SK-N-SH treated with all-trans-retinoic acid at 6 μM for 48 hours (cell line): ENCODE measurements around the gene NDUFS3.

Experiments
- ATAC-seq: fragments of 200-7000 bp; cut with Tn5 transposase; 3 replicates; pipeline ENCODE4 v1.9.1; 2020; ENCODE audit warnings: mild to moderate bottlenecking, moderate library complexity
- ARNTL ChIP-seq: fragments of 450-650 bp; formaldehyde crosslinking; IDR thresholded peaks from 2 replicates; pipeline ENCODE4 v1.5.0; 2020; ENCODE audit warnings: low read depth, mild to moderate bottlenecking, moderate library complexity, borderline replicate concordance
- BACH2 ChIP-seq: fragments of 250-450 bp; sonication (Bioruptor Pico); IDR thresholded peaks from 2 replicates; pipeline ENCODE4 v1.9.0; 2021; ENCODE audit warnings: mild to moderate bottlenecking, borderline replicate concordance
- CSDC2 ChIP-seq: fragments of 250-450 bp; sonication (Bioruptor Pico); IDR thresholded peaks from 2 replicates; pipeline ENCODE4 v1.5.0; 2020; ENCODE audit warnings: mild to moderate bottlenecking, moderate library complexity
- ESRRG ChIP-seq: fragments of 250-450 bp; sonication (Bioruptor Pico); IDR thresholded peaks from 2 replicates; pipeline ENCODE4 v1.6.1; 2021; ENCODE audit warnings: mild to moderate bottlenecking
- GLIS3 ChIP-seq: fragments of 250-450 bp; sonication (Bioruptor Pico); IDR thresholded peaks from 2 replicates; pipeline ENCODE4 v1.5.0; 2020; ENCODE audit warnings: mild to moderate bottlenecking, moderate library complexity
- ISL1 ChIP-seq: fragments of 250-450 bp; sonication (Bioruptor Pico); IDR thresholded peaks from 2 replicates; pipeline ENCODE4 v2.1.2; 2022; ENCODE audit warnings: mild to moderate bottlenecking, moderate library complexity
- PATZ1 ChIP-seq: fragments of 250-450 bp; sonication (Bioruptor Pico); IDR thresholded peaks from 2 replicates; pipeline ENCODE4 v1.8.0; 2020; ENCODE audit warnings: mild to moderate bottlenecking, moderate library complexity, borderline replicate concordance
- POU6F1 ChIP-seq: fragments of 250-450 bp; sonication (Bioruptor Pico); IDR thresholded peaks from 2 replicates; pipeline ENCODE4 v1.8.0; 2021; ENCODE audit warnings: low read depth, mild to moderate bottlenecking, moderate library complexity, borderline replicate concordance
- PPARA ChIP-seq: fragments of 250-450 bp; sonication (Bioruptor Pico); IDR thresholded peaks from 2 replicates; pipeline ENCODE4 v1.5.0; 2020; ENCODE audit warnings: mild to moderate bottlenecking, borderline replicate concordance
- RARB ChIP-seq: fragments of 250-450 bp; sonication (Bioruptor Pico); IDR thresholded peaks from 2 replicates; pipeline ENCODE4 v1.8.0; 2021; ENCODE audit warnings: mild to moderate bottlenecking, moderate library complexity
- TCF4 ChIP-seq: fragments of 250-450 bp; sonication (Bioruptor Pico); IDR thresholded peaks from 2 replicates; pipeline ENCODE4 v1.8.0; 2021; ENCODE audit warnings: mild to moderate bottlenecking, moderate library complexity, borderline replicate concordance
- TOX ChIP-seq: fragments of 250-450 bp; sonication (Bioruptor Pico); IDR thresholded peaks from 2 replicates; pipeline ENCODE4 v1.8.0; 2021; ENCODE audit warnings: mild to moderate bottlenecking, moderate library complexity, borderline replicate concordance
- TSHZ2 ChIP-seq: fragments of 250-450 bp; sonication (Bioruptor Pico); IDR thresholded peaks from 2 replicates; pipeline ENCODE4 v1.5.0; 2020; ENCODE audit warnings: mild to moderate bottlenecking, moderate library complexity
- ZC3H10 ChIP-seq: fragments of 250-450 bp; sonication (Bioruptor Pico); IDR thresholded peaks from 2 replicates; pipeline ENCODE4 v1.5.1; 2021; ENCODE audit warnings: mild to moderate bottlenecking, moderate library complexity
- ZFP3 ChIP-seq: fragments of 250-450 bp; sonication (Bioruptor Pico); IDR thresholded peaks from 2 replicates; pipeline ENCODE4 v1.5.0; 2020; ENCODE audit warnings: mild to moderate bottlenecking, moderate library complexity
- ZFP30 ChIP-seq: fragments of 450-650 bp; formaldehyde crosslinking; IDR thresholded peaks from 2 replicates; pipeline ENCODE4 v1.5.0; 2022; ENCODE audit warnings: mild to moderate bottlenecking, moderate library complexity
- ZNF565 ChIP-seq: fragments of 450-650 bp; formaldehyde crosslinking; conservative IDR thresholded peaks from 2 replicates; pipeline ENCODE4 v1.5.0; 2020; ENCODE audit warnings: low read depth, mild to moderate bottlenecking, moderate library complexity
- ZNF70 ChIP-seq: fragments of 450-650 bp; formaldehyde crosslinking; IDR thresholded peaks from 2 replicates; pipeline ENCODE4 v1.5.0; 2020; ENCODE audit warnings: mild to moderate bottlenecking, moderate library complexity
- ZNF8 ChIP-seq: fragments of 450-650 bp; formaldehyde crosslinking; IDR thresholded peaks from 2 replicates; pipeline ENCODE4 v1.5.0; 2020; ENCODE audit warnings: mild to moderate bottlenecking, moderate library complexity
- TF ChIP-seq, protein P1 (sequence below): fragments of 250-450 bp; sonication (Bioruptor Pico); IDR thresholded peaks from 2 replicates; pipeline ENCODE4 v1.5.1; 2020; ENCODE audit warnings: low read depth, mild to moderate bottlenecking, moderate library complexity
- TF ChIP-seq, protein P2 (sequence below): fragments of 250-450 bp; sonication (Bioruptor Pico); IDR thresholded peaks from 2 replicates; pipeline ENCODE4 v1.5.1; 2021; ENCODE audit warnings: mild to moderate bottlenecking, moderate library complexity

The NDUFS3 gene

GRCh38 chr11:47595029-47595428, 16.2 kb downstream of the NDUFS3 start:
- no peak for TF ChIP-seq TSHZ2
- no peak for TF ChIP-seq ZNF70 (CRISPR knock-in tag)
- no peak for TF ChIP-seq BACH2
- TF ChIP-seq ZNF8 (CRISPR knock-in tag): no peak
- no peak for TF ChIP-seq GLIS3 (CRISPR knock-in tag)
- no peak for TF ChIP-seq CSDC2 (CRISPR knock-in tag)
- TF ChIP-seq, protein P1, sequence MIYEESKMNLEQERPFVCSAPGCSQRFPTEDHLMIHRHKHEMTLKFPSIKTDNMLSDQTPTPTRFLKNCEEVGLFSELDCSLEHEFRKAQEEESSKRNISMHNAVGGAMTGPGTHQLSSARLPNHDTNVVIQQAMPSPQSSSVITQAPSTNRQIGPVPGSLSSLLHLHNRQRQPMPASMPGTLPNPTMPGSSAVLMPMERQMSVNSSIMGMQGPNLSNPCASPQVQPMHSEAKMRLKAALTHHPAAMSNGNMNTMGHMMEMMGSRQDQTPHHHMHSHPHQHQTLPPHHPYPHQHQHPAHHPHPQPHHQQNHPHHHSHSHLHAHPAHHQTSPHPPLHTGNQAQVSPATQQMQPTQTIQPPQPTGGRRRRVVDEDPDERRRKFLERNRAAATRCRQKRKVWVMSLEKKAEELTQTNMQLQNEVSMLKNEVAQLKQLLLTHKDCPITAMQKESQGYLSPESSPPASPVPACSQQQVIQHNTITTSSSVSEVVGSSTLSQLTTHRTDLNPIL (CRISPR knock-in tag): no peak
- TF ChIP-seq, all 23 proteins: peak for 0
- ATAC-seq: peak; percentile 8; the same call in 2 of the 3 replicates

- no peak for TF ChIP-seq ESRRG
- TF ChIP-seq ZFP30 (CRISPR knock-in tag): no peak
- no peak for TF ChIP-seq PPARA (CRISPR knock-in tag)
- TF ChIP-seq ZNF8 (CRISPR knock-in tag): no peak
- TF ChIP-seq ZC3H10 (CRISPR knock-in tag): no peak
- TF ChIP-seq, protein P2, sequence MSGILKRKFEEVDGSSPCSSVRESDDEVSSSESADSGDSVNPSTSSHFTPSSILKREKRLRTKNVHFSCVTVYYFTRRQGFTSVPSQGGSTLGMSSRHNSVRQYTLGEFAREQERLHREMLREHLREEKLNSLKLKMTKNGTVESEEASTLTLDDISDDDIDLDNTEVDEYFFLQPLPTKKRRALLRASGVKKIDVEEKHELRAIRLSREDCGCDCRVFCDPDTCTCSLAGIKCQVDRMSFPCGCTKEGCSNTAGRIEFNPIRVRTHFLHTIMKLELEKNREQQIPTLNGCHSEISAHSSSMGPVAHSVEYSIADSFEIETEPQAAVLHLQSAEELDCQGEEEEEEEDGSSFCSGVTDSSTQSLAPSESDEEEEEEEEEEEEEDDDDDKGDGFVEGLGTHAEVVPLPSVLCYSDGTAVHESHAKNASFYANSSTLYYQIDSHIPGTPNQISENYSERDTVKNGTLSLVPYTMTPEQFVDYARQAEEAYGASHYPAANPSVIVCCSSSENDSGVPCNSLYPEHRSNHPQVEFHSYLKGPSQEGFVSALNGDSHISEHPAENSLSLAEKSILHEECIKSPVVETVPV (CRISPR knock-in tag): no peak
- TF ChIP-seq POU6F1: no peak
- no peak for TF ChIP-seq ARNTL (CRISPR knock-in tag)
- TF ChIP-seq ISL1 (CRISPR knock-in tag): no peak
- TF ChIP-seq BACH2: no peak
- TF ChIP-seq ZNF70 (CRISPR knock-in tag): no peak
- TF ChIP-seq TCF4 (CRISPR knock-in tag): no peak
- TF ChIP-seq, all 23 proteins: peak for 0
- no peak for ATAC-seq
Measured at GRCh38 chr11:47595967-47596366, 17.1 kb downstream of the NDUFS3 start.

GRCh38 chr11:47599902-47600301, 21.0 kb downstream of the NDUFS3 start:
- ATAC-seq: no peak
- no peak for TF ChIP-seq ZC3H10 (CRISPR knock-in tag)
- no peak for TF ChIP-seq ZNF565 (CRISPR knock-in tag)
- no peak for TF ChIP-seq ARNTL (CRISPR knock-in tag)
- no peak for TF ChIP-seq TOX
- TF ChIP-seq, protein P1 (CRISPR knock-in tag): no peak
- TF ChIP-seq TCF4 (CRISPR knock-in tag): no peak
- no peak for TF ChIP-seq RARB (CRISPR knock-in tag)
- TF ChIP-seq POU6F1: no peak
- TF ChIP-seq ESRRG: no peak
- no peak for TF ChIP-seq ZFP3 (CRISPR knock-in tag)
- no peak for TF ChIP-seq PATZ1
- no peak for TF ChIP-seq ISL1 (CRISPR knock-in tag)
- no peak for TF ChIP-seq ZNF70 (CRISPR knock-in tag)
- TF ChIP-seq GLIS3 (CRISPR knock-in tag): no peak
- TF ChIP-seq ZFP30 (CRISPR knock-in tag): no peak
- TF ChIP-seq, protein P2 (CRISPR knock-in tag): no peak
